SK-N-SH treated with all-trans-retinoic acid at 6 μM for 48 hours (cell line): ENCODE measurements around the gene LRMDA.

ENCODE experiments used
- ATAC-seq: fragments of 200-7000 bp; cut with Tn5 transposase; 3 replicates; pipeline ENCODE4 v1.9.1; 2020; ENCODE audit warnings: mild to moderate bottlenecking, moderate library complexity
- ARNTL ChIP-seq: fragments of 450-650 bp; formaldehyde crosslinking; IDR thresholded peaks from 2 replicates; pipeline ENCODE4 v1.5.0; 2020; ENCODE audit warnings: low read depth, mild to moderate bottlenecking, moderate library complexity, borderline replicate concordance
- BACH2 ChIP-seq: fragments of 250-450 bp; sonication (Bioruptor Pico); IDR thresholded peaks from 2 replicates; pipeline ENCODE4 v1.9.0; 2021; ENCODE audit warnings: mild to moderate bottlenecking, borderline replicate concordance
- CSDC2 ChIP-seq: fragments of 250-450 bp; sonication (Bioruptor Pico); IDR thresholded peaks from 2 replicates; pipeline ENCODE4 v1.5.0; 2020; ENCODE audit warnings: mild to moderate bottlenecking, moderate library complexity
- ESRRG ChIP-seq: fragments of 250-450 bp; sonication (Bioruptor Pico); IDR thresholded peaks from 2 replicates; pipeline ENCODE4 v1.6.1; 2021; ENCODE audit warnings: mild to moderate bottlenecking
- GLIS3 ChIP-seq: fragments of 250-450 bp; sonication (Bioruptor Pico); IDR thresholded peaks from 2 replicates; pipeline ENCODE4 v1.5.0; 2020; ENCODE audit warnings: mild to moderate bottlenecking, moderate library complexity
- ISL1 ChIP-seq: fragments of 250-450 bp; sonication (Bioruptor Pico); IDR thresholded peaks from 2 replicates; pipeline ENCODE4 v2.1.2; 2022; ENCODE audit warnings: mild to moderate bottlenecking, moderate library complexity
- OSR1 ChIP-seq: fragments of 250-450 bp; sonication (Bioruptor Pico); IDR thresholded peaks from 2 replicates; pipeline ENCODE4 v1.8.0; 2022; ENCODE audit warnings: moderate library complexity, mild to moderate bottlenecking, inconsistent platforms
- PPARA ChIP-seq: fragments of 250-450 bp; sonication (Bioruptor Pico); IDR thresholded peaks from 2 replicates; pipeline ENCODE4 v1.5.0; 2020; ENCODE audit warnings: mild to moderate bottlenecking, borderline replicate concordance
- RARB ChIP-seq: fragments of 250-450 bp; sonication (Bioruptor Pico); IDR thresholded peaks from 2 replicates; pipeline ENCODE4 v1.8.0; 2021; ENCODE audit warnings: mild to moderate bottlenecking, moderate library complexity
- SNAI2 ChIP-seq: fragments of 250-450 bp; sonication (Bioruptor Pico); IDR thresholded peaks from 2 replicates; pipeline ENCODE4 v1.5.0; 2020; ENCODE audit warnings: mild to moderate bottlenecking, moderate library complexity
- TCF4 ChIP-seq: fragments of 250-450 bp; sonication (Bioruptor Pico); IDR thresholded peaks from 2 replicates; pipeline ENCODE4 v1.8.0; 2021; ENCODE audit warnings: mild to moderate bottlenecking, moderate library complexity, borderline replicate concordance
- TOX ChIP-seq: fragments of 250-450 bp; sonication (Bioruptor Pico); IDR thresholded peaks from 2 replicates; pipeline ENCODE4 v1.8.0; 2021; ENCODE audit warnings: mild to moderate bottlenecking, moderate library complexity, borderline replicate concordance
- ZC3H10 ChIP-seq: fragments of 250-450 bp; sonication (Bioruptor Pico); IDR thresholded peaks from 2 replicates; pipeline ENCODE4 v1.5.1; 2021; ENCODE audit warnings: mild to moderate bottlenecking, moderate library complexity
- ZFP3 ChIP-seq: fragments of 250-450 bp; sonication (Bioruptor Pico); IDR thresholded peaks from 2 replicates; pipeline ENCODE4 v1.5.0; 2020; ENCODE audit warnings: mild to moderate bottlenecking, moderate library complexity
- ZFP30 ChIP-seq: fragments of 450-650 bp; formaldehyde crosslinking; IDR thresholded peaks from 2 replicates; pipeline ENCODE4 v1.5.0; 2022; ENCODE audit warnings: mild to moderate bottlenecking, moderate library complexity
- ZNF565 ChIP-seq: fragments of 450-650 bp; formaldehyde crosslinking; conservative IDR thresholded peaks from 2 replicates; pipeline ENCODE4 v1.5.0; 2020; ENCODE audit warnings: low read depth, mild to moderate bottlenecking, moderate library complexity
- ZNF70 ChIP-seq: fragments of 450-650 bp; formaldehyde crosslinking; IDR thresholded peaks from 2 replicates; pipeline ENCODE4 v1.5.0; 2020; ENCODE audit warnings: mild to moderate bottlenecking, moderate library complexity
- ZNF8 ChIP-seq: fragments of 450-650 bp; formaldehyde crosslinking; IDR thresholded peaks from 2 replicates; pipeline ENCODE4 v1.5.0; 2020; ENCODE audit warnings: mild to moderate bottlenecking, moderate library complexity
- TF ChIP-seq, protein P1 (sequence below): fragments of 250-450 bp; sonication (Bioruptor Pico); IDR thresholded peaks from 2 replicates; pipeline ENCODE4 v1.8.0; 2021; ENCODE audit warnings: low read depth, mild to moderate bottlenecking, moderate library complexity, borderline replicate concordance
- TF ChIP-seq, protein P2 (sequence below): fragments of 250-450 bp; sonication (Bioruptor Pico); IDR thresholded peaks from 2 replicates; pipeline ENCODE4 v1.5.1; 2021; ENCODE audit warnings: mild to moderate bottlenecking, moderate library complexity
- TF ChIP-seq, protein P3 (sequence below): fragments of 250-450 bp; sonication (Bioruptor Pico); IDR thresholded peaks from 2 replicates; pipeline ENCODE4 v1.8.0; 2020; ENCODE audit warnings: mild to moderate bottlenecking, moderate library complexity, borderline replicate concordance
- TF ChIP-seq, protein P4 (sequence below): fragments of 250-450 bp; sonication (Bioruptor Pico); IDR thresholded peaks from 2 replicates; pipeline ENCODE4 v1.5.0; 2020; ENCODE audit warnings: mild to moderate bottlenecking, moderate library complexity
- TF ChIP-seq, protein P5 (sequence below): fragments of 250-450 bp; sonication (Bioruptor Pico); IDR thresholded peaks from 2 replicates; pipeline ENCODE4 v1.5.1; 2020; ENCODE audit warnings: low read depth, mild to moderate bottlenecking, moderate library complexity

The LRMDA gene

DNA sequence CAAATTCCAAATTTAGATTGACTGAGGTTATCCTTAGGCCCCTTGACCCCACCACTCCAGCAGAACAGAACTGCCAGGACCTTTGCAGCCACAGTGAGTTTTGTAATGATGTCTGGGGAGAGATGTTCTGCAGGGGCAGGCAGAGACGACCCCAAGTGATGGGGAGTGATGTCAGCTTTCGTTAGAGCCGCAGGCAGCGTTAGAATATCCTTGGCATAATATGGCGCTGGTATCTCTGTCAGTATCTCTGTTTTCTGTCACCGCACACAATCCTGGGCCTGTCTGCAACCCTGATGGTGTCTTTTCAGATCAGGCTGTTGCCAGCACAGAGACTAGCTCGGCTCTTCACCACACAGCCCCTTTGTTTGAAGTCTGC is 1122.6 kb downstream of the LRMDA start:
- TF ChIP-seq CSDC2 (CRISPR knock-in tag): no peak
- no peak for TF ChIP-seq ZNF8
- no peak for TF ChIP-seq ISL1 (CRISPR knock-in tag)
- TF ChIP-seq OSR1: no peak
- TF ChIP-seq GLIS3 (CRISPR knock-in tag): no peak
- TF ChIP-seq ARNTL (CRISPR knock-in tag): no peak
- no peak for TF ChIP-seq ZC3H10
- TF ChIP-seq, protein P1, sequence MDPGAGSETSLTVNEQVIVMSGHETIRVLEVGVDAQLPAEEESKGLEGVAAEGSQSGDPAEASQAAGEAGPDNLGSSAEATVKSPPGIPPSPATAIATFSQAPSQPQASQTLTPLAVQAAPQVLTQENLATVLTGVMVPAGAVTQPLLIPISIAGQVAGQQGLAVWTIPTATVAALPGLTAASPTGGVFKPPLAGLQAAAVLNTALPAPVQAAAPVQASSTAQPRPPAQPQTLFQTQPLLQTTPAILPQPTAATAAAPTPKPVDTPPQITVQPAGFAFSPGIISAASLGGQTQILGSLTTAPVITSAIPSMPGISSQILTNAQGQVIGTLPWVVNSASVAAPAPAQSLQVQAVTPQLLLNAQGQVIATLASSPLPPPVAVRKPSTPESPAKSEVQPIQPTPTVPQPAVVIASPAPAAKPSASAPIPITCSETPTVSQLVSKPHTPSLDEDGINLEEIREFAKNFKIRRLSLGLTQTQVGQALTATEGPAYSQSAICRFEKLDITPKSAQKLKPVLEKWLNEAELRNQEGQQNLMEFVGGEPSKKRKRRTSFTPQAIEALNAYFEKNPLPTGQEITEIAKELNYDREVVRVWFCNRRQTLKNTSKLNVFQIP: no peak
- TF ChIP-seq, protein P2, sequence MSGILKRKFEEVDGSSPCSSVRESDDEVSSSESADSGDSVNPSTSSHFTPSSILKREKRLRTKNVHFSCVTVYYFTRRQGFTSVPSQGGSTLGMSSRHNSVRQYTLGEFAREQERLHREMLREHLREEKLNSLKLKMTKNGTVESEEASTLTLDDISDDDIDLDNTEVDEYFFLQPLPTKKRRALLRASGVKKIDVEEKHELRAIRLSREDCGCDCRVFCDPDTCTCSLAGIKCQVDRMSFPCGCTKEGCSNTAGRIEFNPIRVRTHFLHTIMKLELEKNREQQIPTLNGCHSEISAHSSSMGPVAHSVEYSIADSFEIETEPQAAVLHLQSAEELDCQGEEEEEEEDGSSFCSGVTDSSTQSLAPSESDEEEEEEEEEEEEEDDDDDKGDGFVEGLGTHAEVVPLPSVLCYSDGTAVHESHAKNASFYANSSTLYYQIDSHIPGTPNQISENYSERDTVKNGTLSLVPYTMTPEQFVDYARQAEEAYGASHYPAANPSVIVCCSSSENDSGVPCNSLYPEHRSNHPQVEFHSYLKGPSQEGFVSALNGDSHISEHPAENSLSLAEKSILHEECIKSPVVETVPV (CRISPR knock-in tag): no peak
- no peak for TF ChIP-seq SNAI2 (CRISPR knock-in tag)
- TF ChIP-seq TOX (CRISPR knock-in tag): no peak
- TF ChIP-seq ZNF565 (CRISPR knock-in tag): no peak
- no peak for TF ChIP-seq ZFP30 (CRISPR knock-in tag)
- no peak for TF ChIP-seq PPARA (CRISPR knock-in tag)
- TF ChIP-seq, protein P3, sequence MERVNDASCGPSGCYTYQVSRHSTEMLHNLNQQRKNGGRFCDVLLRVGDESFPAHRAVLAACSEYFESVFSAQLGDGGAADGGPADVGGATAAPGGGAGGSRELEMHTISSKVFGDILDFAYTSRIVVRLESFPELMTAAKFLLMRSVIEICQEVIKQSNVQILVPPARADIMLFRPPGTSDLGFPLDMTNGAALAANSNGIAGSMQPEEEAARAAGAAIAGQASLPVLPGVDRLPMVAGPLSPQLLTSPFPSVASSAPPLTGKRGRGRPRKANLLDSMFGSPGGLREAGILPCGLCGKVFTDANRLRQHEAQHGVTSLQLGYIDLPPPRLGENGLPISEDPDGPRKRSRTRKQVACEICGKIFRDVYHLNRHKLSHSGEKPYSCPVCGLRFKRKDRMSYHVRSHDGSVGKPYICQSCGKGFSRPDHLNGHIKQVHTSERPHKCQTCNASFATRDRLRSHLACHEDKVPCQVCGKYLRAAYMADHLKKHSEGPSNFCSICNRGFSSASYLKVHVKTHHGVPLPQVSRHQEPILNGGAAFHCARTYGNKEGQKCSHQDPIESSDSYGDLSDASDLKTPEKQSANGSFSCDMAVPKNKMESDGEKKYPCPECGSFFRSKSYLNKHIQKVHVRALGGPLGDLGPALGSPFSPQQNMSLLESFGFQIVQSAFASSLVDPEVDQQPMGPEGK (CRISPR knock-in tag): no peak
- no peak for TF ChIP-seq ESRRG
- TF ChIP-seq, protein P4, sequence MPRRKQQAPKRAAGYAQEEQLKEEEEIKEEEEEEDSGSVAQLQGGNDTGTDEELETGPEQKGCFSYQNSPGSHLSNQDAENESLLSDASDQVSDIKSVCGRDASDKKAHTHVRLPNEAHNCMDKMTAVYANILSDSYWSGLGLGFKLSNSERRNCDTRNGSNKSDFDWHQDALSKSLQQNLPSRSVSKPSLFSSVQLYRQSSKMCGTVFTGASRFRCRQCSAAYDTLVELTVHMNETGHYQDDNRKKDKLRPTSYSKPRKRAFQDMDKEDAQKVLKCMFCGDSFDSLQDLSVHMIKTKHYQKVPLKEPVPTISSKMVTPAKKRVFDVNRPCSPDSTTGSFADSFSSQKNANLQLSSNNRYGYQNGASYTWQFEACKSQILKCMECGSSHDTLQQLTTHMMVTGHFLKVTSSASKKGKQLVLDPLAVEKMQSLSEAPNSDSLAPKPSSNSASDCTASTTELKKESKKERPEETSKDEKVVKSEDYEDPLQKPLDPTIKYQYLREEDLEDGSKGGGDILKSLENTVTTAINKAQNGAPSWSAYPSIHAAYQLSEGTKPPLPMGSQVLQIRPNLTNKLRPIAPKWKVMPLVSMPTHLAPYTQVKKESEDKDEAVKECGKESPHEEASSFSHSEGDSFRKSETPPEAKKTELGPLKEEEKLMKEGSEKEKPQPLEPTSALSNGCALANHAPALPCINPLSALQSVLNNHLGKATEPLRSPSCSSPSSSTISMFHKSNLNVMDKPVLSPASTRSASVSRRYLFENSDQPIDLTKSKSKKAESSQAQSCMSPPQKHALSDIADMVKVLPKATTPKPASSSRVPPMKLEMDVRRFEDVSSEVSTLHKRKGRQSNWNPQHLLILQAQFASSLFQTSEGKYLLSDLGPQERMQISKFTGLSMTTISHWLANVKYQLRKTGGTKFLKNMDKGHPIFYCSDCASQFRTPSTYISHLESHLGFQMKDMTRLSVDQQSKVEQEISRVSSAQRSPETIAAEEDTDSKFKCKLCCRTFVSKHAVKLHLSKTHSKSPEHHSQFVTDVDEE (CRISPR knock-in tag): no peak
- no peak for TF ChIP-seq ZFP3 (CRISPR knock-in tag)
- TF ChIP-seq TCF4: no peak; the same call in 1 of the 2 replicates
- no peak for TF ChIP-seq BACH2 (CRISPR knock-in tag)
- ATAC-seq: no peak; the same call in 2 of the 3 replicates

DNA sequence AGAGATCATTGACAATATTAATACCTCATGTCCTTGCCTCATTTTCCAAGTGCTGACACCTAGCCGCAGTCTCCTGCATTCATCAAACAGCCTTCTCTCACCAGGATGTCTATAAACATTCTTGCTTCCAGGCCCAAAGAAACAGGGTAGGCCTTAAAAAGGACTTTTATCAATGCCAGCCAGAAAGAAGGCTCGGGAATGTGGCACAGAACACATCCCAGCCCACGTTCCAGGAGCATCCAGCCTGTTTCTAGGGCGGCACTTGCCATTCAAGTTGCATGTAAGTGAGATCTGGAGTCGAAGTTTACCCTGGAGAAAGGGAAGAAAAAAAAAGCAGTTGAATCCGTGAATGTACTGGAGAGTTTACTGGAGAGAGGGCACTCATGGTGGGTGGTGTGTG is 1123.1 kb downstream of the LRMDA start:
- ATAC-seq: no peak
- TF ChIP-seq OSR1 (no peak), ZNF70 (CRISPR knock-in tag) (no peak), ARNTL (CRISPR knock-in tag) (no peak), SNAI2 (CRISPR knock-in tag) (no peak), TCF4 (no peak), ZC3H10 (no peak)
- TF ChIP-seq, protein P3 (CRISPR knock-in tag): no peak

DNA sequence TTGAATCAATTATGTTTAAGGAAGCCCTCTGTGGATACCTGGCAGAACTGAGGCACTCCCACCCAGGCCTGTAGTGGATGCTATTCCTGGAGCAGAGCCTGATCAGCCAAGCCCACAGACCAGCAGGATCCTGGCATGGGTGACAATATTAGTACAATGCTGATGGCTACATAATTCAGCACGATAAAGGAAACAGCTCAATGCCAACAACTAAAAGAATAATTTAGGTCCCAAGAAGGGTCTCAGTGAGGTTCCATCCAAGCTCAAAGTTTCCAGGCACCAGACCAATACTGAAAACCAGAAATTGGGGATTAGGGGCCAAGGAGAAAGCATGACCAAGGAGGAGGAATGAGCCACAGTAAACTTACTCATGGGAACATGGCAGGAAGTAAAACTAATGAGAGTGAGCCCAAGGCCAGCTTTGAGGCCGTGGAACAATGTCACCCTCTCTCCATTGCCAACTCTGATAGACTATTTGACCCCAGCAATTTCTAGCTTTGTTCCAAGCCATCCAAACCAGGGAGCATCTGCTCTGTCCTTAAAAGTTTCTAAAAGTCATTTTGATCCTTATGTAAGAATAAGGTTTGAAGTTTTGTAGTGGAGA is 1123.7 kb downstream of the LRMDA start:
- no peak for ATAC-seq
- no peak for TF ChIP-seq OSR1
- TF ChIP-seq ESRRG: no peak
- TF ChIP-seq, protein P1: no peak
- TF ChIP-seq ZNF8: no peak
- TF ChIP-seq RARB (CRISPR knock-in tag): no peak
- TF ChIP-seq, protein P5, sequence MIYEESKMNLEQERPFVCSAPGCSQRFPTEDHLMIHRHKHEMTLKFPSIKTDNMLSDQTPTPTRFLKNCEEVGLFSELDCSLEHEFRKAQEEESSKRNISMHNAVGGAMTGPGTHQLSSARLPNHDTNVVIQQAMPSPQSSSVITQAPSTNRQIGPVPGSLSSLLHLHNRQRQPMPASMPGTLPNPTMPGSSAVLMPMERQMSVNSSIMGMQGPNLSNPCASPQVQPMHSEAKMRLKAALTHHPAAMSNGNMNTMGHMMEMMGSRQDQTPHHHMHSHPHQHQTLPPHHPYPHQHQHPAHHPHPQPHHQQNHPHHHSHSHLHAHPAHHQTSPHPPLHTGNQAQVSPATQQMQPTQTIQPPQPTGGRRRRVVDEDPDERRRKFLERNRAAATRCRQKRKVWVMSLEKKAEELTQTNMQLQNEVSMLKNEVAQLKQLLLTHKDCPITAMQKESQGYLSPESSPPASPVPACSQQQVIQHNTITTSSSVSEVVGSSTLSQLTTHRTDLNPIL (CRISPR knock-in tag): no peak
- TF ChIP-seq, protein P2 (CRISPR knock-in tag): no peak
